Fibroblast of lung (primary cell): ENCODE data around the gene ANKRD26. TPM values are rescaled to one million over a fixed set of nuclear protein-coding genes. Genes with fewer than 3 reads are reported as not detected.
A peak's percentile ranks its signal among the peaks of the same experiment; 100 is the strongest.

Experiments
- DNase-seq, 2 donors: peaks; one replicate each; pipeline versions ENCODE4 v3.0.0 to v3.0.0-alpha.2; 2010; ENCODE audit warnings: low read depth in 2 of 2
- H2AFZ ChIP-seq: 2 replicates; pipeline ENCODE4 v1.5.1; 2012; ENCODE audit warnings: low read length, control low read depth, inconsistent platforms
- H3K27ac ChIP-seq: 2 replicates; pipeline ENCODE4 v1.5.1; 2011; ENCODE audit warnings: low read length, control low read depth; ENCODE audit not compliant: insufficient read depth
- H3K27me3 ChIP-seq: 2 replicates; pipeline ENCODE4 v1.5.1; 2011; ENCODE audit warnings: mild to moderate bottlenecking, low read length; ENCODE audit not compliant: control insufficient read depth, insufficient read depth
- H3K36me3 ChIP-seq: 2 replicates; pipeline ENCODE4 v1.5.1; 2011; ENCODE audit warnings: low read length; ENCODE audit not compliant: control insufficient read depth, insufficient read depth
- H3K4me1 ChIP-seq: 2 replicates; pipeline ENCODE4 v1.5.1; 2011; ENCODE audit warnings: low read length; ENCODE audit not compliant: control insufficient read depth, insufficient read depth; ENCODE audit errors: extremely low read depth
- H3K4me2 ChIP-seq: 2 replicates; pipeline ENCODE4 v1.5.1; 2011; ENCODE audit warnings: low read length, control low read depth; ENCODE audit not compliant: insufficient read depth; ENCODE audit errors: extremely low read depth
- H3K4me3 ChIP-seq, 4 experiments: fragments of 200-600 bp in 1 of 4; sonication (generic) in 1 of 4; replicated peaks in 1 of 4; 2 replicates each; pipeline ENCODE4 v1.5.1; 2011 to 2016; ENCODE audit warnings: low read length in 4 of 4, low read depth in 3 of 4, mild to moderate bottlenecking in 3 of 4, control low read depth in 2 of 4, inconsistent platforms in 1 of 4, mixed read lengths in 1 of 4; ENCODE audit not compliant: insufficient read depth in 1 of 4; ENCODE audit errors: control extremely low read depth in 1 of 4
- H3K79me2 ChIP-seq: 2 replicates; pipeline ENCODE4 v1.5.1; 2012; ENCODE audit warnings: mild to moderate bottlenecking, low read length, inconsistent platforms; ENCODE audit not compliant: control insufficient read depth, insufficient read depth
- H3K9ac ChIP-seq: 2 replicates; pipeline ENCODE4 v1.5.1; 2011; ENCODE audit warnings: mild to moderate bottlenecking, low read length, control low read depth; ENCODE audit not compliant: insufficient read depth
- H3K9me3 ChIP-seq: 2 replicates; pipeline ENCODE4 v1.5.1; 2012; ENCODE audit warnings: low read depth, low read length; ENCODE audit not compliant: control insufficient read depth, insufficient read depth
- H4K20me1 ChIP-seq: 2 replicates; pipeline ENCODE4 v1.5.1; 2011; ENCODE audit warnings: low read length; ENCODE audit not compliant: control insufficient read depth, insufficient read depth; ENCODE audit errors: extremely low read depth
- CTCF ChIP-seq, 2 donors: IDR thresholded peaks in 1 of 2; conservative IDR thresholded peaks in 1 of 2; 1 replicate in 1 of 2; 2 replicates in 1 of 2; pipeline ENCODE4 v1.5.1; 2011 to 2012; ENCODE audit warnings: low read length in 2 of 2, control low read depth in 1 of 2, inconsistent platforms in 1 of 2, low read depth in 1 of 2, mild to moderate bottlenecking in 1 of 2
- EZH2 ChIP-seq: IDR thresholded peaks from 2 replicates; pipeline ENCODE4 v1.5.1; 2012; ENCODE audit warnings: low read length, control low read depth, mild to moderate bottlenecking; ENCODE audit errors: missing control alignments
- polyA plus RNA-seq, 2 donors: library from polyadenylated mRNA; depleted of rRNA in 1 of 2; stranded (reverse) in 1 of 2; unstranded in 1 of 2; fragments of >200 nt; gene quantifications; 2 replicates each; pipeline ENCODE4 v1.2.1, GENCODE V29; 2011 to 2012; ENCODE audit warnings: missing spikeins in 1 of 2
- total RNA-seq: library from RNA; depleted of rRNA; stranded (reverse); fragments of >200 nt; gene quantifications from 2 replicates; pipeline ENCODE4 v1.2.1, GENCODE V29; 2014

ANKRD26 gene
- total and polyA plus RNA-seq, 2 donors (not counting 1 experiment from before 2014, with no cell fraction given): 1.9 to 11.7 TPM

DNA sequence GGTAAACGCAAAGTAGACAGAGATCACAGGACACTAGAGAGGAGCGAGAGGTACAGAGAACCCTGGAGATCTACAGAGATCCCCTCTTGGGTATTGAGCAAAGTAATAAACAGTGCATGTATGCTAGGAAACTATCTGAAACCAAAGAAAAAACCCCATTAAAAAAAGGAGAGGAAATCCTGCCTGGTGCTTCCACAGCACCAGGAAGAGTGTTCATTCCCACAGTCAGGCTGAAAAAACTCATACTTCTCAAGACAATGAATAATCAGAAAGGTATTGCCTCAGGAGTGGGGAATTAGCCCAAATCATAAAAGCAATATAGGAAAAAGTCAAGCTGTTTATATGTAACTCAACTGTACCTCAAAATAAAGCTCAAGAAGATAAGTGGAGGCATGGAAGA lies 59.1 kb downstream of the ANKRD26 start:
- no peaks in the 10 kb centered on the region for H3K36me3 ChIP-seq
- no peaks in the 10 kb centered on the region for H3K27me3 ChIP-seq
- H3K4me1 ChIP-seq: no peaks in the 10 kb centered on the region
- no peak overlapping the region for H3K4me3 ChIP-seq
- H3K79me2 ChIP-seq: no peaks in the 10 kb centered on the region
- H3K4me2 ChIP-seq: no peak overlapping the region
- no peak overlapping the region for H3K9ac ChIP-seq
- peak in 1 of 2 donors; percentile 32 for DNase-seq
- TF ChIP-seq EZH2: no peak
- H3K27ac ChIP-seq: no peak overlapping the region
- H4K20me1 ChIP-seq: no peaks in the 10 kb centered on the region
- H3K9me3 ChIP-seq: no peaks in the 10 kb centered on the region
- no peak overlapping the region for H2AFZ ChIP-seq

DNA sequence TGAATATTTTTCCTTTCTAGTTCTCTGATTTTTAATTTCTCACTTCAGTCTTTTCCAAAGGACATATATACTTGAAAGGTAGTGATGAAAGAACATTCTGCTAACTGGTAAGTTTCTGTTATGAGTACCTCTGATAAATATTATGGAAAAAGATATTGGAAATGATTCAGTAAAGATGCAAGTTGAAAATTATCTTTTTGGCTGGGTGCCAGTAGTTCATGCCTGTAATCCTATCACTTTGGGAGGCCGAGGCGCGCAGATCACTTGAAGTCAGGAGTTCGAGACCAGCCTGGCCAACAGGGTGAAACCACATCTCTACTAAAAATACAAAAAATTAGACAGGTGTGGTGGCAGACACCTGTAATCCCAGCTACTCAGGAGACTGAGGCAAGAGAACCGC lies 62.1 kb downstream of the ANKRD26 start:
- no peak overlapping the region for H3K4me2 ChIP-seq
- no peak overlapping the region for H2AFZ ChIP-seq
- no peaks in the 10 kb centered on the region for H4K20me1 ChIP-seq
- H3K9me3 ChIP-seq: no peaks in the 10 kb centered on the region
- H3K27me3 ChIP-seq: no peaks in the 10 kb centered on the region
- no peak overlapping the region for H3K9ac ChIP-seq
- no peaks in the 10 kb centered on the region for H3K4me1 ChIP-seq
- no peak overlapping the region for H3K27ac ChIP-seq
- no peak for TF ChIP-seq CTCF (conservative IDR thresholded peaks at IDR 0.05 in 1 of 2, IDR thresholded peaks at IDR 0.05 in 1 of 2; ENCODE audit: low read depth in 1 of 2, low read length in 2 of 2)
- TF ChIP-seq EZH2: no peak
- DNase-seq: no peak
- no peaks in the 10 kb centered on the region for H3K36me3 ChIP-seq
- no peak overlapping the region for H3K4me3 ChIP-seq
- H3K79me2 ChIP-seq: no peaks in the 10 kb centered on the region

GRCh38 chr10:27035163-27035562 lies 65.1 kb downstream of the ANKRD26 start:
- Histone ChIP-seq H3K9me3 (no peaks in the 10 kb centered on the region), H3K4me3 (no peak overlapping the region), H3K4me2 (no peak overlapping the region), H4K20me1 (no peaks in the 10 kb centered on the region), H3K36me3 (no peaks in the 10 kb centered on the region), H3K4me1 (no peaks in the 10 kb centered on the region), H2AFZ (no peak overlapping the region), H3K27ac (no peak overlapping the region), H3K9ac (no peak overlapping the region), H3K79me2 (no peaks in the 10 kb centered on the region), H3K27me3 (no peaks in the 10 kb centered on the region)
- DNase-seq: no peak
- no peak for TF ChIP-seq CTCF (conservative IDR thresholded peaks at IDR 0.05 in 1 of 2, IDR thresholded peaks at IDR 0.05 in 1 of 2; ENCODE audit: low read depth in 1 of 2, low read length in 2 of 2)
- TF ChIP-seq EZH2: no peak
